Ureter (tissue), 1 donor: ENCODE results near the gene FNDC3B. TPM values are rescaled to one million over a fixed set of nuclear protein-coding genes. Genes with fewer than 3 reads are reported as not detected.

Experiments
- DNase-seq: peaks from one replicate; pipeline ENCODE4 v3.0.0-alpha.2; 2020; ENCODE audit warnings: low spot score
- total RNA-seq: library from RNA; stranded (reverse); gene quantifications from one replicate; pipeline ENCODE4 v1.2.4, GENCODE V29; 2023
- donor health status: DM: yes; HTN: yes; CAD: no.

Gene FNDC3B
- total RNA-seq, 1 donor from 2014 or later: 191 TPM

DNA sequence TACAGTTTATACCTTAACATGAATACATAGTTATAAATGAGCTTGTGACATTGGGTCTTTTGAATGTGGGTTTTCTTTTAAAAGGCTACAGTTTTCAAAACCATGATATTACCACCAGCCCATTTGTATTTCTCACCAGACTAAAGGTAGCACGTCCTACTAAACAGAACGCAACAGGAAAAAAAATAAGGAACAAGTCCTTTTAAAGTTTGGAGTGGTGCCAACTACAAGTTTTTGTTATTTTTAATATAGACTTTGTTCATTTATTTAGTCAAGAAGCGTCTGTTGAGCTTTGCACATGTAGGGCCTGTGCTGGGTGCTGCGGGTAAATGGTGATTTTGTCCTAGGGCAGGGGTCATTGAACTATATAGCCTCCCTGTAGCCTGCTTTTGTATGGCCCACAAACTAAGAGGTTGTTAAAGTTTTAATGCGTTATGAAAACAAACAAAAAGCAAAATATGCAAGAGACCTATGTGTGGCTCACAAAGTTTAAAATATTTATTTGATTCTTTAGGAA is 244.5 kb downstream of the FNDC3B start:
- no peak for DNase-seq

DNA sequence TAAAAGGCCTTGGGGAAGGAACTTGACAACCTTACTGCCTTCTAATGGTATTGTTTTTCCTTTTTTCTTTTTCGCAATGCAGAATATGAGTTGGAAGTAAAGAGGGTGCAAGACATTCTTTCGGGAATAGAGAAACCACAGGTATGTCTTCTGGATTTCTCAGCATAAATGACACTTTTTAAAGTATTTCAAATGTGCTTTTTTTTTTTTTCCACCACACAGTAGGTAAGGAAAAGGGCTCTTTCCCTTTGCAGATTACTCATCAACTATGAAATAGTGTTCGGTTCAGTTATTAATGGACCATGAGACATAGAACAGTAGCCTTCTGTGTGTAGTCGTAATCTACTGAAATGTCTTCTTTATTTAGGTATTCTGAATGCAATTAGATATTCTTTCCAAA is 246.5 kb downstream of the FNDC3B start:
- no peak for DNase-seq

DNA sequence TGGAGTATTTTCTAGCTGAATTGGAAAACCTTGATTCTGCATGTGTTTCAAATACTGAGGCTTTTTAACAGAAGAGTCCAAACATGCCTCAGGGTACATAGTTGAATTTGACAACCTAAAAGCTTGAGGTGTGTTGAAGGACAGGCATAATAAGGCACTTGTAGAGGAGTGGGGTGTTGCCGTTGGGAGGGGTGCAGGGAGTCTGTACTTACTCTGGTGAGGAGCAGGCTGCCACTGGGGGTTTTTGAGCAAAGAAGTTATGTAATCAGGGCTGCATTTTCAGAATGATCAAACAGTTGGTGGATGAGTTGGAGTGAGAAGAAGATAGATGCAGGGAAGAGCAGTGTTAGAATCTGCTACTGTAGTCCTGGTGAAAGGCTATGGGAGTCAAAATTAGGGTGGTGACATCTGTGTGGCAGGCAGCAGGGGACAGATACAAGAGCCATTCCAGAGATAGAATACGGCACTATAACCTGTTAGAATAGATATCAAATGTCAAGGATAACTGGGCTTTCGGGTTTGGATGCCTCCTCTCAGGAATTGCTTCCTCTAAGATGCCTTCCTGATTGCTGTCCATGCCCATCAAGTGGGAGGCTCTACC is 247.3 kb downstream of the FNDC3B start:
- no peak for DNase-seq

DNA sequence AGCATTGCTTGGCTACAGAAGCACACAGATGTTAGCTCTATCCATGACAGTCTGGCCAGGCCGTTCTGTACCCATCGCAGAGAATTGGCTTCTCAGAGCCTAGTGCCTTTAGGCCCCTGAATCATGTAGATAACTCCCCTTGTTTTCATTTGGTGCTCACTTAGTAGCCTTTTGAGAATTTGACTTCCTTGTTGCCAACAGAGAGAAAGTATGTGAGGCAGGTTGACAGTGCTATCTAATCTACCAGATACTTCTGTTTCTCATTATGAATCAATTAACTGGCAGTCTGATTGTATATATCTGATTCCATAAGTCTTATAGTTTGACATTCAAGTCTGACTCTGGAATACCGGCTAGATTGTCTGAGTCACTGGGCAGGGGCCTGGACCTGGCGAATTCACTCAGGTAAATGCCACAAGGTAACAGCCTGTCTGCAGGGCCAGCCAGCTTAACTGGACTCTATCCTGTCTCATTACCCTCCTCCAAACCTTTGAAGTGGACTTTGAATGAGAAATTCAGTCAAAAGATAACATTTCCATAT is 248.6 kb downstream of the FNDC3B start:
- no peak for DNase-seq

DNA sequence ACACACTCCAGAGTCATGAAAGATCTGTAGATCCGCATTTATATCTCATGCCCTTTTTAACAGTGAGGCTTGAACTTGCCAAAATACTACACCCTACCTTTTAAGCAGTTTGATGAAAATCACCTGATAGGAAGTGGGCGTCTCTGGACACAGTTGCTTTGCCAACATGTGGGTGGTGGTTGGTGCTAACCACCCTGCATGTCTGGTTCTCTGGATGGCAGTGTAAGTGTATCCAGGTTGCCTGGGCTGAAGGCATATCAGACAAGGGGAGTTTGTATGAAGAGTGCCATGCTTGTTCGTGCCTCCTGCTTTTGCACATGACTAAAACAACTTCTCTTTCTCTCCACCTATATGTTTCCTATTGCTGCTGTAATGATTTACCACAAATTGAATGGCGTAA is 249.3 kb downstream of the FNDC3B start:
- DNase-seq: no peak

DNA sequence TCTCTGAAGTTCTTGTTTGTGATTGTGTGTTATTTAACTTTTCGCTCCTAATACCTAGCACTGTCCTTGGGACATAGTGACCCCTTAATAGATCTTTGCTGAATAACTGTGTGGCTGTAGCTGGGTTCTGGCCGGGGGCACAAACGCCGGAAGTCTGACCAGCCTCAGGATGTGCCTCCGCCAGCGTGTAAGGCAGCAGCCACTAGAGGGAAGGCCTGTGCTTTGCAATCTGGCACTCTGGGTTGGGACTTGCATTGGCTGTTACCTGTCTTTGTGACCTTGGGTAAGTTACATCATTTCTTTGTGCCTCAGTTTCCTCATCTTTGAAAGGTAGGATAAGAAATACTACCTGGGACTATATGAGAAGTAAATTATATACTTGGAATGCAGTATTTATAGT is 250.2 kb downstream of the FNDC3B start:
- no peak for DNase-seq

DNA sequence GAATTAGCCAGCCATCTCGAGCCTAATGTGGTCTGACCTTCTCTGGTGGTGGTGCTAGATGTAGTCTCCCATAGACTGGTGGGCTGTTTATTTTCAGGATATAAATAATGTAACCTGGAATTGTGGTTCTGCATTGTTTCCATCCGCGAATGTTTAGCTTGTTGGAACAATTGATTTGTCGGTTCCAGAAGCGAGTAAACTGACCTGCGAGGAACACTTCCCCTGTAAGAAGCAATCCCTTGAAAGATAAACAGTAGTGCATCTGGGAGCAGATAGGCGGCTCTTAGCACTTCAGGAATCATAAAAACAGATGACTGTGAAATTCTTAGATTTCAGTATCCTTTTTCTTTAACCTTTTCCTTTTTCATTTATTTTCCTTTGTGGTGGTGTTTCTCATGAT is 251.1 kb downstream of the FNDC3B start:
- DNase-seq: no peak

DNA sequence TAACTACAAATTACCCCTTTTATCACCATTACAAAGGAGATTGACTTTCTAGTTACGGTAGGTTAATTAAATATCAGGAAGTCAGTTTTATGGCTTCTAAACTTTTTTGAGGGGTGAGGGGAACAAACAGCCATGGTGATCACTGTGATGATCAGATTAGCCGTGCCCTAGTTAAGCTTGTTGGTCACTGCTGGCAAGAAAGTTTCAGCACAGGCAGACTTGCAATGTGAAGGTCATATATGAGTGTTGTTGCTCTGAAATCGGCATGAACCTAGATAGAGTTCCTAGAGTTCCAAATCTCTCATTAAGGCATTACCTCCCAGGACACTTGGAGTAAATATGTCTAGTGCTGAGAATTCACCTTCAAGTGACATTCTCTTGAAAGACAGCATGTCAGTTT is 252.3 kb downstream of the FNDC3B start:
- DNase-seq: no peak

DNA sequence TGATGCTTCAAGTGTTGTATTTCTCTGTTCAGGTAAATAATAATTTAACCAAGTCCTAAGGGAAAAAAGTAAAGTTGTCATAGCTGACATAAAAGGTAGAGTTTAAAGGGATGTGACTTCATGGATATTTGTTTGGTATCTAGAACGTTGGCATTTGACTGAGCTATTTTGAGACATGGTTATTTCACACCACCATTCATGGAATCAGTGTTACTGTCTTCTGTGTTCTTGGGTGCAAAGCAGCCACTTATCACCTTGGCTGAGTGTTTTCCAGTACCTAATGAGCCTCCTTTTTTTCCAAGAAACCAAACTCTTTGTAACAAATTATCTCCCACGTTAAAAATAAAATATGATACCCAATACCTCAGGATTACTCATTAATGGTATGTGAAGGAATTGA is 253.0 kb downstream of the FNDC3B start:
- DNase-seq: no peak

DNA sequence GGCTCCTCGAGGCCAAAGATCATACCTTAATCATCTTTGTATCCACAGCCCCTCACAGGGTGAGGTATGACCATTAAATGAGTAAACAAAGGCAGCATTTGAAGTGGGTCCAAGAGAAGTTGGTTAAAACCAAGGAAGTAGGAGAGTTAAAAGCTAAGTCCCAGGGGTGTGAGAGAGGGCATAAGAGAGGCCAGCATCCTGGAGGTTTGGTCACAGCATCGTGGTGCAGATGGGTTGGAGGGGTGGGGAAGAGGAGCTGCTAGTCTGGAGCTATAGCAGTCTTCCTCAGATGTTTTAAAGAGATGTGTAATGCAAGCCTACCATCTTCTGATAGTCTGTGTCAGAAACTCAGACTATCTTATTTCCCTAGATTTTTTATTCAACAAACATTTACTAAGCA is 253.7 kb downstream of the FNDC3B start:
- no peak for DNase-seq

DNA sequence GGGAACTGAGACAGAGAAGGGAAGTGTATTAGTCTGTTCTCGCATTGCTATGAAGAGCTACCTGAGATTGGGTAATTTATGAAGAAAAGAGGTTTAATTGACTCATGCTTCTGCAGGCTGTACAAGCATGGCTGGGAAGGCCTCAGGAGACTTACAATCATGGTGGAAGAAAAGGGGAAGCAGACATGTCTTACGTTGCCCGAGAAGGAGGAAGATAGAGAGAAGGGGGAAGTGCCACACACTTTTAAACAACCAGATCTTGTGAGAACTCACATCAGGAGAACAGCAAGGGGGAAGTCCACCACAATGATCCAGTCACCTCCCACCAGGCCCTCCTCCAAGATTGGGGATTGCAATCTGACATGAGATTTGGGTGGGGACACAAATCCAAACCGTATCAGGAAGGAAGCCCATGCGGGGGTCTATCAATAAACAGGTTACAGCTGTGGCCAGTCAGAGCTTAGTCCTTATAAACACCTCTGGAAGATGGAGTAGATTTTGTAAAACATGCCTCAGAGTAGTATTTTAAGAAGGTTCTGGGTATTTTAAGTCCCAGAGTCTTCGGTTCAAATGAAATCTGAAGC is 254.9 kb downstream of the FNDC3B start:
- no peak for DNase-seq

DNA sequence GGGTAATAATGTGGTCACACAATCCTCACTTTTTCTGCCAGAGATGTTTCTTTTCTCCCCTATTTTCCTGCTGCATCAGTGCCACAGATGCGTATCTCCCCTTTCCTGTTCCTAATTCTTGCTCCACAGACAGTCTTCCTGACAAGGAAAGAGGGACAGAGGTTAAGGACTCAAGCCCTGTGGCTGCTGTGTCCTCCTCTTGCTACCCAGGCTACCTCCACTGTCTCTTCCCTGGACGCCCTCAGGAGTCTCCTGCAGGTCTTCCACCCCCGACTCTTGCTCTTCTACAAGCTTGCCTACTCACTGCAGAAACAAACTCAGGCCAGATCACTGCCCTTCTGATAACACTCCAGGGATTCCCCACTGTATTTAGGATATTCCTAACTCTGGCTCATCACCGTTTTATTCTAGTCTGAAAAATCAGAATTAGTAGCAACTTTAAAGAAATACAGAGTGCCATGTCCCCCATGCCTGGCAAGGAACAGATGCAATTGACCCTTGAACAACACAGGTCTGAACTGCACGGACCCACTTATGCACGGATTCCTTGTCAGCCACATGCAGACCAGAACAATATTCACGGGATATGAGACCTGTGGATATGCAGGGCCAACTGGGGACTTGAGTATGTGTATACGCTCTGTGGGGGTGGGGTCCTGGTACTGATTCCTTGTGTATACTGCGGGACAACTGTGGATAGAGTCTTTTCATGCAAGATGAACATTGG is 257.0 kb downstream of the FNDC3B start:
- DNase-seq: no peak

DNA sequence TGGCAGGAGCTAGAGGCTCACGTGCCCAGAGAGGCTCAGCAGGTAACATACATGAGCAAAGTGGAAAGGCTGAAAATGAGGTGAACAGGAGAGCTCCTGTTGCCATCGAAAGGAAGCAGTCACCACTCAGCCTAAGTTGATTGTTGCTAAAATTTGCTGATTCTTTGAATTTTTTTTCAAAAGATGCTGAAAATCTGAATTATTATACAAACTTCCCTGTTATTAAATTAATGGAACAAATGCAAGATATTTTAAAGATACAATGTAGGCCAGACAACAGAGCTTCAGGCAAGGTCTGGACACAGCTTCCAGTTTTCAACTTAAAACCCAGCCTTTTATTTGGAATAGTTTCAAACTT is 257.6 kb downstream of the FNDC3B start:
- no peak for DNase-seq

DNA sequence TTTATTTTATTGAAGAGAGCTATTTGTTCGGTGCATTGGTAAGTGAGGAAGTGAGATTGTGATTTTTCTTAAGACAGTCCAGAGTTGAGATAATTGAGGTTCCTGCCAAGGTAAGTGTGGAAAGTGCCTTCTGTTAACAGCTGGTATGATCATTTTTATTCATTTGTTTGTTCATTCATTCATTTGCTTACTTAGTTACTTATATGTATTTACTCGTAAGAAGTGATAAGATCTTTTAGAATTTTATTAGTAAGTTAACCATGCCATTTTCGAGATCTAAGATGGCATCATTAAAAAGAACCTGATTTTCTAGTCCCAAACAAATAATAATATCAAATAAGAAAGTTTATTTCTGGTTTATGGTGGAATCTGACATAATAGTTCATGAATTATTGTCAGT is 258.9 kb downstream of the FNDC3B start:
- no peak for DNase-seq

DNA sequence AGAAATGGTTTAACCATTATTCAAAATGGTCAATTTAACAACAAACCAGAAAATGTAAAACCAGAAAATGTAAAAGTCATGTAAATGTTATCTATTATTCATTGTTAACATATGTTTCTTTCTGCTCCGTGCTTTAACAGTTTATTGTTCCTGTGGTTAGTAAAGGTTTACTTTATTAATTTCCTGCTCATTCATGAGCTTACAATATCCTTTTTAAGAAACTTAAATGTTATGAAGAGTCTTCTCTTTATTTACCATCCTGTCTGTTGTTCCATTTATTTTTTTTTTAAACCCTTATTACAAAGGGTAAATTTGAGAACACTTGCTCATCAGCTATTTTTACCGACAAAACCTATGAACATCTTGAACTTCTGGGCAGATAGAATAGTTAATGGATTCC is 260.8 kb downstream of the FNDC3B start:
- DNase-seq: no peak

DNA sequence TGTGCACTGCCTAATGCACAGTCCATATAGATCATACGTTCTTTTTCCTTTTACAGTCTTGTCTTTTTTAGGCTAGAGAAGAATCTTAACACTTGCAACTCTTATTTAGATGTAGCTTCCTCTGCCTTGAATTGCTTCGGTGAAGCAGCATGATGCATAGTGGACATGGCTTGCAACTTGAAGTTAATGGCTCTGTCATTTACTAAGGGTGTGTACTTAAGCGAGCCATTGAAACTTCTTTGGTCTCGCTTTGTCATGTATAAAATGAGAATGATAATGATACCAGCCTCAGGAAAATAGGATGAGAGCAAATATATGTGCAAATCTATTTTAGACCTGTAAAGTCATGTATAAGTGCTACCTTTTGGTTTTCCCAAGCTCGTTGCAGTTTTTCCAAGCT is 261.5 kb downstream of the FNDC3B start:
- no peak for DNase-seq

DNA sequence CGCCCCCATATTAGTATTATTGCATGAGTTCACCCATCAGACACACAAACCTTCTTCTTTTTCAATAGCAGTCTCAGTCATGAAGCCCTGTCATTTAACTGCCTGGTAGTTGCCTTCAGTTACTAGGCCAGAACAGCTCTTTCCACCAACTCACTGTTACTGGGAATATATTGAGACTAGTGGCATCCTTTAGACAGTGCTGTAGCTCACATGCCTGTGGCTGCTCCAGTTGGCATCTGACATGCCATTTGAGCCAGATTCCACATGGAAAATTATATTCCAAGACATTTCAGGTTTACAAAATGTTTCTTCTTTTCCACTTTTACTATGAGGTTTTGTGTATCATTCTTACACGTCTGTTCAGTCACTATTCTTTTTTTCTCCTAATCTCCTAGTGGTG is 262.8 kb downstream of the FNDC3B start:
- DNase-seq: no peak

DNA sequence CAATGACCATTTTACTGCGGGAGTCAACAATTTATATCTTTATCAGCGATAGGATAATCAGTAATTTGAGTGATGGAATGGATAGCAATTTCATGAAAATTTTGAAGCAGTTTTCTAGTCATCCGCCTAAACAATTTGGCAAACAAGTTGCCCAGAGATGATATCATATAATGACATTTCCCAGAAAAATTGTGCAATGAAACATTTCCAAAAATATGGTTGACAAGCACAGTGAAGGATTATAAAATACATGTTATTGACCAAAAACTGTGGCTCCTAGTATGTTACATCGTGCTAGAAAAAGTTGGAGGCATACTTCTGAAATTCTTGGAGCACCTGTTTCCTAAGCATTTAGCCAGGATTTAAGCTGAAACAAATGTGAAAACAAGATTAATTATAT is 263.8 kb downstream of the FNDC3B start:
- DNase-seq: no peak

DNA sequence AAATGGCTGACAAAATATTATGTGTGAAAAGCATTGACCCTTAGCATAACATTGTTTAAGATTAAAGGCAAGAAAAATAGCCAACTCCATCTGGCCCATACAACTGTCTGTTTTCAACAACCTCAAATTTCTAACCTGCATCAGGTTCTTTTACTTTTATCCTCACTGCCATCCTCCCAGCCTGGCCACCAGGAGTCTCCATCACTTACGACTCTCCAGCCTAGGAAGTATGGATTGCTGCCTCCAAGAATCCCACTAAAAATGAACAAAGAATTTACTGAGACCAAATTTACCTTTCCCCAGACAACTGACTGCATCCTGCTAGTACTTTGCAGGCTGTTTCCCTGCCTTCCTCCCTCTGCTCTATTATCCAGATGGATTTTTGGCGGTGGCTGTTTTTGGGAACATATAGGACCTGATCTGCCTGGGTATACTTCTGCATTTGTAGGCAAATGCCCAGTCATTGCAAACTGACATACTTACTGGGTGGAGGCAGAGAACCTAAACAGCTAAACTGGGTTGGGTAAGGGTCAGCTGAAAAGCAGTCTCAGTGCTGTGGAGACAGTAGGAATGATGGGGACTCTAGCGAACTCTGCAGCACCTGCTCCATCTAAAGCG is 264.7 kb downstream of the FNDC3B start:
- no peak for DNase-seq

DNA sequence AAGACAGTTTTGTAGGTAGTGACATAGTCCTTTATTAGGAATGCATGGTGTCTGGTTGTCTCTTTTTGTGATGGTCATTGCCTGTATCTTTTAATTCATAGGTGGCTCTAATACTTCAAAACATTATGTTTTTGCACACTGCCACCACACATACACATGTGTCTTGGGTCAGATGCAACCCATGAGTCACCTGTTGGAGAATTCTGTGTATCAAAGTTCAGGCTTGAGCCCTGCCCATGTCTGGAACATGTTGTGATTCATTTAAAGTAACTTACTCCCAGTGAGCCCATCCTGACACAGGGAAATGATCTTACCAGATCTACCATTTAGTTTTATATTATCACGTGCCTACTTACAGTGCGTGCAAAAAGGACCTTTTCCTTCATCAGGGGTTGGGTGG is 266.2 kb downstream of the FNDC3B start:
- no peak for DNase-seq

DNA sequence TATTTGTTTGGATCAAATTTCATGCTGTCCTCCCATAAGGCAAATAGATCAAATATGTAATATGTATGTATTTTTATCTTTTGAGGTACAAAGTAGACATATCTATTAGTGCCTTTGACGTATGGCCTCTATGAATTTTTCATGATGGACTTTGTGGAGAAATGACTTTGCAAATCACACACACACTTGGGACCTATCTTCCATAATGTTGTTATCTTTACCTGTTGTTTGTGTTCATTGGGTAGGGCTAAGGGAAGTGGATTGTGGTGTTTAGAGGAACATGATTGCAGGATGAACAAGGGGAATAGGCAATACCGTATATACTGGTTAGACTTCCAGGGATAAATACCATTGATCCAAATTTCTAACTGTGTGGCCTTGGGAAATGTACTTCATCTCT is 266.6 kb downstream of the FNDC3B start:
- no peak for DNase-seq

DNA sequence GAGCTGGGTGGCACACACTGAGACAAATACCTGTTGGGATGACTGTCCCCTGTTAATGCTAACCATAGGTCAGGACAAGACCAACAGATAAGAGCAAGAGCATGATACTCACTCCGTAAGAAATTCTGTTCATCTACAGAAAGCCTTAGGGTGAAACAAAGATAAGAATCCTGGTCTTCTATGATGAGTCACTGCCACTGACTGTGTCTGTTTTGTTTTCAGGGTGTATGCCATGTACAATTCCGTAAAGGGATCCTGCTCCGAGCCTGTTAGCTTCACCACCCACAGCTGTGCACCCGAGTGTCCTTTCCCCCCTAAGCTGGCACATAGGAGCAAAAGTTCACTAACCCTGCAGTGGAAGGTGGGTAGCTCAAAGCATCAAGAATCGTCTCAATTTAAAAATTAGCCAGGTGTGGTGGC is 267.8 kb downstream of the FNDC3B start:
- no peak for DNase-seq

DNA sequence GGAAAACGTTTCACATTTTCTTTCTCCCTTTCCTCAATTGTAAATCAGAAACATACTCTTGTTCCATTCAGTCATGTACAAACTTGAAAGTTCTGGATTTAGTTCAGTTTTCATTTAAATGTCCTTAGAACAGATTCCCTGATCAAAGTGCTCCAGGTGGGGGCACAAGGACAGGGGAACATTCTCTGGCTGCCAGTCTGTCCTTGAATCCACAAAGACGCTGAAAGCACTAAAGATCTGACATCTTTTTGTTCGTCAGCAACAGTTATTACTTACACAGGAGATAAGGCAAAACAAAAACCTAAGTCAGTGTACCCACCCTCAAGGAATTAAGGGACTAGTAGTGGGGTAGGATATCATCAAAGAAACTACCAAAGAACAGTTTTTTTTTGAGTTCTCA is 269.7 kb downstream of the FNDC3B start:
- DNase-seq: no peak
